Activated CD8-positive, alpha-beta memory T cell treated with anti-CD3 and anti-CD28 coated beads, Interleukin-2, amount 50 U/mL, for 24 hours (primary cell): ENCODE measurements around the gene CEP57L1.
"Not testable (repeated sequence)": the region's sequence is repeated elsewhere in the genome, so short reads cannot be mapped to it uniquely, and the experiment has no call there.

Experiments
- DNase-seq: peaks from one replicate; pipeline ENCODE4 v3.0.0-alpha.2; 2020; ENCODE audit errors: extremely low read depth

The CEP57L1 gene

GRCh38 chr6:109172101-109172746 is 76.9 kb downstream of the CEP57L1 start:
- DNase-seq: no peak

GRCh38 chr6:109174916-109175315 is 79.6 kb downstream of the CEP57L1 start:
- DNase-seq: no peak

GRCh38 chr6:109178921-109179320 is 83.6 kb downstream of the CEP57L1 start:
- DNase-seq: no peak

- DNase-seq: no peak
These were observed 84.2 kb downstream of the CEP57L1 start for GRCh38 chr6:109179507-109179906.

GRCh38 chr6:109182578-109182977 is 87.3 kb downstream of the CEP57L1 start:
- DNase-seq: no peak

GRCh38 chr6:109183109-109183650 is 87.9 kb downstream of the CEP57L1 start:
- no peak for DNase-seq

GRCh38 chr6:109184638-109185037 is 89.3 kb downstream of the CEP57L1 start:
- no peak for DNase-seq

- no peak for DNase-seq
These were observed 90.7 kb downstream of the CEP57L1 start for GRCh38 chr6:109186012-109186411.

- peak; percentile 28 for DNase-seq
These were observed 92.2 kb downstream of the CEP57L1 start for GRCh38 chr6:109187399-109188114.

- no peak for DNase-seq
These were observed 92.8 kb downstream of the CEP57L1 start for GRCh38 chr6:109188115-109188411.

- not testable (repeated sequence) for DNase-seq
These were observed 96.1 kb downstream of the CEP57L1 start for GRCh38 chr6:109191368-109191767.

GRCh38 chr6:109192865-109193264 is 97.6 kb downstream of the CEP57L1 start:
- no peak for DNase-seq

GRCh38 chr6:109194880-109195279 is 99.6 kb downstream of the CEP57L1 start:
- no peak for DNase-seq

GRCh38 chr6:109197061-109197460 is 101.8 kb downstream of the CEP57L1 start:
- DNase-seq: no peak

GRCh38 chr6:109202409-109203264 is 107.3 kb downstream of the CEP57L1 start:
- no peak for DNase-seq

- no peak for DNase-seq
These were observed 109.2 kb downstream of the CEP57L1 start for GRCh38 chr6:109204511-109204910.

- DNase-seq: no peak
These were observed 117.4 kb downstream of the CEP57L1 start for GRCh38 chr6:109212683-109213082.
